ENCODE measurements around the gene TRABD2B. TPM values are rescaled to one million over a fixed set of nuclear protein-coding genes. Genes with fewer than 3 reads are reported as not detected.

TRABD2B gene
- total RNA-seq, 2 donors from 2014 or later: 3.1 to 8.1 TPM

DNA sequence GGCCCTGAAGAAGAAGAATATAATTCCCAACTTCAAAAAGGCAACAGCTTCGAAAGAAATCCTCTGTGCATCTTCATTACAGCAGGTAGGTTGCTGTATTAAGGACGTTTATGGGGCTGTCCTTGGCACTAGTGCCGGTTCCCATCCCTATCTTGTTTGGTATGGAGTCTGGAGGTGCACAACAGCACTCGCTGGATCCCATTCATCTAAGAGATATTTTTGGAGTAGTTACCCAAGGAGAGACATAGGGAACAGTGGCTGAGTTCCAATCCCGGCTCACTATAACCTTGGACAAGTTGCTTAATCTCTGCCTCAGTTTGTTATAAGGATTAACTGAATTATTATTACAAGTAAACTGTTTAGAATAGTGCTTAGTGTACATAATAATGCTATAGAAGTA lies 106.4 kb downstream of the TRABD2B start:
- Histone ChIP-seq H3K36me3 (no peaks in the 10 kb centered on the region), H3K4me3 (no peak overlapping the region), H3K27ac (no peak overlapping the region), H3K4me1 (peaks cover 0 to 12% of the 10 kb centered on the region in 2 donors), H3K9me3 (no peaks in the 10 kb centered on the region), H3K27me3 (no peaks in the 10 kb centered on the region)
- TF ChIP-seq, protein P1, sequence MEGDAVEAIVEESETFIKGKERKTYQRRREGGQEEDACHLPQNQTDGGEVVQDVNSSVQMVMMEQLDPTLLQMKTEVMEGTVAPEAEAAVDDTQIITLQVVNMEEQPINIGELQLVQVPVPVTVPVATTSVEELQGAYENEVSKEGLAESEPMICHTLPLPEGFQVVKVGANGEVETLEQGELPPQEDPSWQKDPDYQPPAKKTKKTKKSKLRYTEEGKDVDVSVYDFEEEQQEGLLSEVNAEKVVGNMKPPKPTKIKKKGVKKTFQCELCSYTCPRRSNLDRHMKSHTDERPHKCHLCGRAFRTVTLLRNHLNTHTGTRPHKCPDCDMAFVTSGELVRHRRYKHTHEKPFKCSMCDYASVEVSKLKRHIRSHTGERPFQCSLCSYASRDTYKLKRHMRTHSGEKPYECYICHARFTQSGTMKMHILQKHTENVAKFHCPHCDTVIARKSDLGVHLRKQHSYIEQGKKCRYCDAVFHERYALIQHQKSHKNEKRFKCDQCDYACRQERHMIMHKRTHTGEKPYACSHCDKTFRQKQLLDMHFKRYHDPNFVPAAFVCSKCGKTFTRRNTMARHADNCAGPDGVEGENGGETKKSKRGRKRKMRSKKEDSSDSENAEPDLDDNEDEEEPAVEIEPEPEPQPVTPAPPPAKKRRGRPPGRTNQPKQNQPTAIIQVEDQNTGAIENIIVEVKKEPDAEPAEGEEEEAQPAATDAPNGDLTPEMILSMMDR (IDR thresholded peaks at IDR 0.05): no peak
- DNase-seq (ENCODE audit: low spot score): no peak

DNA sequence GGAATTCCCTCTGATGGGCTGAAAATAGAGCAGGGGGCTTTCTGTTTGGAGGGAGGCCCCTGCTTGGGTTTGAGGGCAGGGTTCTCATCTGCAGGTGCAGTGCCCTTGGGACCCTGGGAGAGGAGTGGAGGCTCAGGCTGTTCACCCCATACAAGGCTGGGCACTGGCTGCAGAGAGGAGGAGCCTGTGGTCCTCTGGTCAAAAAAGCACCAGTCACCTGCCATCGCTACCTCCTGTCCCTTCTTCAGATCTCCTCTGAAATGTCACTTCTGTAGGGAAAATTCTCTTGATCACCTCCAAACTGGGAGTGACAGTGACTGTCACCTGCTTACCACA lies 108.9 kb downstream of the TRABD2B start:
- no peak overlapping the region for H3K4me3 ChIP-seq
- no peaks in the 10 kb centered on the region for H3K36me3 ChIP-seq
- H3K9me3 ChIP-seq: no peaks in the 10 kb centered on the region
- TF ChIP-seq, protein P1 (IDR thresholded peaks at IDR 0.05): no peak
- no peak for DNase-seq (ENCODE audit: low spot score)
- no peak overlapping the region for H3K27ac ChIP-seq
- H3K27me3 ChIP-seq: no peaks in the 10 kb centered on the region
- no peaks in the 10 kb centered on the region for H3K4me1 ChIP-seq

DNA sequence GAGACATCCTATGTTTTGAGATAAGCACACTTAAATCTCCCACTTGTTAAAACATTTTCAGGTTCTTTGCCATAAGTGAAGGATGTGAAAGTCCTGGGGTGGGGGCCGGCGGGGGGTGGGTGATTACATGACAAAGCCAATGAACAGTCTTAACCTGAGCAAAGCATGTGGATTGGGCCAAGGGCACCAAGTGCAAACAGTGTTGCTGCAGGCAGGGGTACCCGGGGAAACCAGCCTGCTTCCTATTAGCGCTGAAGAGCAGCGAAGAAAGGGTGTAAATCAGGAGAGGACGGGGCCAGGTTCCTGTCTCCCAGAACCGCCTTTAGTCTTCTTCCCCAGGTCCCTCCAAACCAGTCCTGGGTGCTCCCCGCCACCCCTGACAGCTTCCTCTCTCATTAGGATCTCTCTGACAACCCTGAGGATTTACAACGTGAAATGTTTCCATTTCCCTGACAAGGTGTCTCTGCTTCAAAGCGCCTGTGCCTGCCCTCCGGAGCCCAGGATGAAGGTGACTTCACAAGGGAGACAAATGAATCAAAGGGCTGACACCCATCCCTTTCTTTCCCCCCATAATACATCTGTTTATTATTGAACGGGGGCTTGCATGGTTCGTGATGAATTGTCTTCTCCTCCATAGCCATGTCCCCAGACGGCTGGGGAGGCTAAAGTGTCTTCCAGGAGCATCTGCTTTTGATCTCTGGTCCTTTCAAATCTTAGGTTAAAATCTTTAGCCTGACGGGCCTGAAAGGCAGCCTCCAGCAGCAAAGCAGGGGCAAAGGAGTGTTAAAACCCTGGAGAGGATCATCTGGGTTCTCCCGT lies 109.5 kb downstream of the TRABD2B start:
- H3K4me1 ChIP-seq: no peaks in the 10 kb centered on the region
- H3K27me3 ChIP-seq: no peaks in the 10 kb centered on the region
- H3K27ac ChIP-seq: no peak overlapping the region
- H3K36me3 ChIP-seq: no peaks in the 10 kb centered on the region
- no peak overlapping the region for H3K4me3 ChIP-seq
- TF ChIP-seq, protein P1 (IDR thresholded peaks at IDR 0.05): no peak
- no peaks in the 10 kb centered on the region for H3K9me3 ChIP-seq
- no peak for DNase-seq (ENCODE audit: low spot score)

DNA sequence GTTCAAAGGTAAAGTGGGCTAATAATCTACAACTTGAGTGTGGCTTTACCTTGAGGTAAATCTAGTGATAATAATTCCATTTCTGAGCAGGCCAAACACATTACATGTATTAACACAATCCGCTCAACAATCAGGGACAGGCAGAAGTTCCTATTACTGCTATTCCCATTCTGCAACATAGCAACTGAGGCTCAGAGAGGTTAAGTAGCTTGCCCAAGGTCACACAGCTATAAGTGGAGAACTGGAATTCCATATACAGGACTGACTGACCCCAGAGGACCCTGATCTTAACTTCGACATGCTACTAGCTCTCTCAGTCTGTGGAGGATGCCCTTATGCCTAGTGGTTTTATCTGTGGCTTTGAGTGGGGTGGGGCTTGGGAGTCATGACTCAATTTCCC lies 110.1 kb downstream of the TRABD2B start:
- no peak for DNase-seq (ENCODE audit: low spot score)
- no peaks in the 10 kb centered on the region for H3K27me3 ChIP-seq
- TF ChIP-seq, protein P1 (IDR thresholded peaks at IDR 0.05): no peak
- no peak overlapping the region for H3K4me3 ChIP-seq
- no peak overlapping the region for H3K27ac ChIP-seq
- no peaks in the 10 kb centered on the region for H3K36me3 ChIP-seq
- peaks cover 0 to 4% of the 10 kb centered on the region in 2 donors for H3K4me1 ChIP-seq
- H3K9me3 ChIP-seq: no peaks in the 10 kb centered on the region

DNA sequence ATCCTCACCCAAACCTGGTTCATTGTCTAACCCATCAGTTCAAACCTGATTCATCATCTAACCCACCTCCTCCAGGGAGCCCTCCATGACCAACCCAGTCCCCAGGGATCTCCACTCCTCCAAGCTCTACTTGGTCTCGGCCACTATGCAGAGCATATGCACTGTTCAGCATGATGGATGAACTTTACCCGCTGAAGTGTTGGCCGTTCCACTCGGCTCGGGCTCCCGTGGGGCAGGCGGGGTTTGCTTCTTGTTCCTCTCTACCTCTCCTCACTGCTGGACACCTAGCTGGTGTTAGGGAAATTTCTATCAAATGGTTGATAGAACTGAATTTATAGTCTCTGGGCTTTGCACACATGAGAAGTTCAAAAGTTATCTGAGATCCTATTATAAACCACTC lies 111.0 kb downstream of the TRABD2B start:
- peaks cover 0 to 5% of the 10 kb centered on the region in 2 donors for H3K4me1 ChIP-seq
- DNase-seq (ENCODE audit: low spot score): no peak

More for the DNA sequence above, 111.0 kb downstream of the TRABD2B start:
- TF ChIP-seq, protein P1 (IDR thresholded peaks at IDR 0.05): no peak
- Histone ChIP-seq H3K36me3 (no peaks in the 10 kb centered on the region), H3K27me3 (no peaks in the 10 kb centered on the region), H3K4me3 (no peak overlapping the region), H3K9me3 (no peaks in the 10 kb centered on the region), H3K27ac (no peak overlapping the region)
